Endothelial cell of umbilical vein (primary cell): ENCODE results near the gene MMP28. TPM values are rescaled to one million over a fixed set of nuclear protein-coding genes. Genes with fewer than 3 reads are reported as not detected.

Source experiments
- BruUV-seq: library from RNA; stranded (reverse); fragments of 400-500 nt; replicated peaks from 2 replicates; lab custom pipeline; 2021; lab: Mats Ljungman, UMichigan
- CTCF ChIA-PET: fragments of 300-600, 350-600 bp; sonication (Branson Sonifier 250); formaldehyde crosslinking; loops from one replicate; lab custom pipeline; 2021; ENCODE audit warnings: antibody characterized with exemption, inconsistent platforms; lab: Charles Lee
- POLR2A ChIA-PET: fragments of 300-600, 350-600 bp; sonication (Branson Sonifier 250); formaldehyde crosslinking; loops from one replicate; lab custom pipeline; 2021; ENCODE audit warnings: antibody characterized with exemption, inconsistent platforms; lab: Charles Lee
- DNase-seq: peaks from one replicate; pipeline ENCODE4 v3.0.0-alpha.2; 2011; ENCODE audit warnings: low read depth, low spot score
- FAIRE-seq: peaks from 2 replicates; lab custom pipeline; 2011; peaks lifted over from hg19 to GRCh38; lab: Jason Lieb, UNC
- H2AFZ ChIP-seq: 2 replicates; pipeline ENCODE4 v1.6.0; 2012; ENCODE audit warnings: low read depth, low read length, control low read depth, inconsistent platforms
- H3K27ac ChIP-seq: 2 replicates; pipeline ENCODE4 v1.5.1; 2011; ENCODE audit warnings: low read depth, mild to moderate bottlenecking, control low read depth, low read length, moderate library complexity; ENCODE audit not compliant: insufficient read depth
- H3K27me3 ChIP-seq, 2 experiments: 2 replicates each; pipeline versions ENCODE4 v1.6.0 to v1.6.1; 2011; ENCODE audit warnings: low read length in 2 of 2, mixed read lengths in 1 of 2; ENCODE audit not compliant: control insufficient read depth in 2 of 2, insufficient read depth in 2 of 2
- H3K36me3 ChIP-seq, 2 experiments: 2 replicates in 1 of 2; 3 replicates in 1 of 2; pipeline ENCODE4 v1.5.1; 2011; ENCODE audit warnings: low read length in 2 of 2, mild to moderate bottlenecking in 1 of 2, moderate library complexity in 1 of 2; ENCODE audit not compliant: control insufficient read depth in 2 of 2, insufficient read depth in 2 of 2; ENCODE audit errors: extremely low read depth in 1 of 2
- H3K4me1 ChIP-seq: 3 replicates; pipeline ENCODE4 v1.5.1; 2011; ENCODE audit warnings: mild to moderate bottlenecking, low read length; ENCODE audit not compliant: control insufficient read depth, insufficient read depth; ENCODE audit errors: extremely low read depth
- H3K4me2 ChIP-seq: 2 replicates; pipeline ENCODE4 v1.6.1; 2011; ENCODE audit warnings: low read length, control low read depth, mixed read lengths; ENCODE audit not compliant: insufficient read depth
- H3K4me3 ChIP-seq, 3 experiments: fragments of 200-600 bp in 1 of 3; sonication (generic), shearing (Covaris generic) in 1 of 3; replicated peaks in 1 of 3; 2 replicates each; pipeline ENCODE4 v1.5.1; 2011 to 2016; ENCODE audit warnings: control low read depth in 3 of 3, low read length in 3 of 3, mild to moderate bottlenecking in 2 of 3, inconsistent platforms in 1 of 3, low read depth in 1 of 3, moderate library complexity in 1 of 3; ENCODE audit not compliant: insufficient read depth in 1 of 3
- H3K79me2 ChIP-seq: 2 replicates; pipeline ENCODE4 v1.6.0; 2012; ENCODE audit warnings: low read length, inconsistent platforms; ENCODE audit not compliant: control insufficient read depth, insufficient read depth
- H3K9ac ChIP-seq: replicated peaks from 2 replicates; pipeline ENCODE3; 2011; ENCODE audit warnings: low read length, control low read depth; ENCODE audit not compliant: insufficient read depth; ENCODE audit errors: extremely low read depth
- H3K9me1 ChIP-seq: replicated peaks from 3 replicates; pipeline ENCODE4 v1.6.0; 2011; ENCODE audit warnings: mild to moderate bottlenecking, low read length; ENCODE audit not compliant: control insufficient read depth, insufficient read depth; ENCODE audit errors: extremely low read depth
- H3K9me3 ChIP-seq: replicated peaks from 2 replicates; pipeline ENCODE4 v1.5.1; 2012; ENCODE audit warnings: low read length, inconsistent platforms; ENCODE audit not compliant: control insufficient read depth, insufficient read depth
- H4K20me1 ChIP-seq: replicated peaks from 2 replicates; pipeline ENCODE3; 2011; ENCODE audit warnings: mild to moderate bottlenecking, low read length; ENCODE audit not compliant: control insufficient read depth, insufficient read depth; ENCODE audit errors: extremely low read depth
- CTCF ChIP-seq, 2 donors: IDR thresholded peaks; 1 replicate in 1 of 2; 2 replicates in 1 of 2; pipeline ENCODE4 v1.5.1; 2011; ENCODE audit warnings: low read length in 2 of 2, mild to moderate bottlenecking in 2 of 2, moderate library complexity in 2 of 2, control low read depth in 1 of 2, inconsistent platforms in 1 of 2, low read depth in 1 of 2; ENCODE audit not compliant: insufficient read depth in 1 of 2; ENCODE audit errors: extremely low read depth in 1 of 2
- EZH2 ChIP-seq: IDR thresholded peaks from 2 replicates; pipeline ENCODE4 v1.6.1; 2012; ENCODE audit warnings: borderline replicate concordance, low read depth, mild to moderate bottlenecking, moderate library complexity, low read length, inconsistent platforms; ENCODE audit not compliant: severe bottlenecking
- FOS ChIP-seq: IDR thresholded peaks from 2 replicates; pipeline ENCODE4 v1.6.1; 2011; ENCODE audit warnings: mild to moderate bottlenecking, low read length, moderate library complexity, borderline replicate concordance; ENCODE audit not compliant: insufficient read depth
- GATA2 ChIP-seq: IDR thresholded peaks from 2 replicates; pipeline ENCODE4 v1.7.0; 2011; ENCODE audit warnings: low read depth, mild to moderate bottlenecking, moderate library complexity, mixed read lengths, low read length; ENCODE audit not compliant: insufficient read length, insufficient read depth
- JUN ChIP-seq: IDR thresholded peaks from 2 replicates; pipeline ENCODE4 v1.6.1; 2011; ENCODE audit warnings: borderline replicate concordance, low read depth; ENCODE audit not compliant: insufficient read length, insufficient read depth
- MYC ChIP-seq: IDR thresholded peaks from one replicate; pipeline ENCODE4 v1.6.1; 2011; ENCODE audit warnings: mild to moderate bottlenecking, low read depth, low read length
- POLR2A ChIP-seq: IDR thresholded peaks from 2 replicates; pipeline ENCODE4 v1.6.1; 2012; ENCODE audit warnings: low read depth, mild to moderate bottlenecking, control low read depth, low read length
- POLR2AphosphoS5 ChIP-seq: IDR thresholded peaks from 2 replicates; pipeline ENCODE4 v1.6.1; 2012; ENCODE audit warnings: low read depth, mild to moderate bottlenecking, control low read depth, low read length, moderate library complexity; ENCODE audit not compliant: insufficient read depth
- dilution Hi-C: fragments of 300-500 bp; cut with MboI; formaldehyde crosslinking; loops from one replicate; pipeline ENCODE4 v1.15.0; 2019; ENCODE audit warnings: low sequenced_read_pairs; ENCODE audit not compliant: extremely low pct_ligation_motif_present
- intact Hi-C: fragments of 100-400 bp; cut with micrococcal nuclease; formaldehyde crosslinking; loops from one replicate; pipeline ENCODE4 v1.10.0; 2022
- polyA plus RNA-seq, 4 experiments: library from polyadenylated mRNA; depleted of rRNA in 3 of 4; stranded (reverse) in 3 of 4; unstranded in 1 of 4; fragments of >200 nt; gene quantifications; 2 replicates each; pipeline versions ENCODE4 v1.2.1 to v1.2.3, GENCODE V29; 2011 to 2012; ENCODE audit warnings: missing spikeins in 1 of 4
- total RNA-seq: library from RNA; stranded (reverse); gene quantifications from 2 replicates; pipeline ENCODE4 v1.2.3, GENCODE V29; 2021
- TF ChIP-seq, protein P1 (sequence below): IDR thresholded peaks from 2 replicates; pipeline ENCODE4 v1.6.1; 2011; ENCODE audit not compliant: insufficient read depth, insufficient read length

Gene MMP28
- total and polyA plus RNA-seq, 2 donors (not counting 3 experiments of a cell fraction or from before 2014, with no cell fraction given), result 6.1 to 7.1 TPM

GRCh38 chr17:35817196-35817595, 21.8 kb upstream of the MMP28 start:
- dilution Hi-C loops (no loop called here), intact Hi-C loops (no loop called here)
- no peak overlapping the region for H2AFZ ChIP-seq
- H4K20me1 ChIP-seq, result peaks cover 19% of the 10 kb centered on the region
- no peak for DNase-seq
- no peaks in the 10 kb centered on the region for H3K27me3 ChIP-seq
- H3K79me2 ChIP-seq, result peaks cover 86% of the 10 kb centered on the region
- no peak overlapping the region for H3K4me3 ChIP-seq
- ChIA-PET POLR2A (no interaction called here), CTCF (interaction anchor here (1.6 to 3.0 kb wide), 4 partner anchors 9 to 204 kb away, joined by 4 to 15 read pairs (median 5); no protein-coding TSS in a partner anchor)
- H3K27ac ChIP-seq, result no peak overlapping the region
- no peak overlapping the region for H3K4me2 ChIP-seq
- TF ChIP-seq EZH2, result no peak
- TF ChIP-seq GATA2, result no peak
- TF ChIP-seq CTCF (IDR thresholded peaks at IDR 0.05; ENCODE audit: extremely low read depth in 1 of 2, insufficient read depth in 1 of 2, low read depth in 1 of 2, low read length in 2 of 2), result no peak
- no peak for TF ChIP-seq POLR2A
- no peak for TF ChIP-seq FOS
- no peak for TF ChIP-seq MYC
- no peak for TF ChIP-seq POLR2AphosphoS5
- TF ChIP-seq JUN, result no peak
- TF ChIP-seq, protein P1, sequence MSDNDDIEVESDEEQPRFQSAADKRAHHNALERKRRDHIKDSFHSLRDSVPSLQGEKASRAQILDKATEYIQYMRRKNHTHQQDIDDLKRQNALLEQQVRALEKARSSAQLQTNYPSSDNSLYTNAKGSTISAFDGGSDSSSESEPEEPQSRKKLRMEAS, result no peak
- H3K4me1 ChIP-seq, result peaks cover 13% of the 10 kb centered on the region
- no peak for FAIRE-seq
- no peaks in the 10 kb centered on the region for H3K9me1 ChIP-seq
- H3K9me3 ChIP-seq, result no peaks in the 10 kb centered on the region
- H3K36me3 ChIP-seq, result peaks cover 2 to 22% of the 10 kb centered on the region in 2 experiments
- BruUV-seq, result no TSS peak
- no peak overlapping the region for H3K9ac ChIP-seq
